IPS DF 6.9 (cell line): ENCODE measurements around the gene CFAP206.

Experiments used
- DNase-seq: peaks from one replicate; pipeline ENCODE4 v3.0.0-alpha.2; 2013; ENCODE audit warnings: low read depth, low spot score
- H3K27ac ChIP-seq: one replicate; pipeline ENCODE4 v1.5.1; 2013; ENCODE audit warnings: low read length, control low read depth
- H3K27me3 ChIP-seq: 2 replicates; pipeline ENCODE4 v1.6.1; 2013; ENCODE audit warnings: mild to moderate bottlenecking, low read length; ENCODE audit not compliant: control insufficient read depth, insufficient read depth
- H3K36me3 ChIP-seq: 2 replicates; pipeline ENCODE4 v1.6.1; 2013; ENCODE audit warnings: low read length; ENCODE audit not compliant: control insufficient read depth, insufficient read depth
- H3K4me1 ChIP-seq: 2 replicates; pipeline ENCODE4 v1.6.1; 2013; ENCODE audit warnings: low read length; ENCODE audit not compliant: control insufficient read depth, insufficient read depth
- H3K4me3 ChIP-seq: 2 replicates; pipeline ENCODE4 v1.5.1; 2013; ENCODE audit warnings: mild to moderate bottlenecking, low read length
- H3K9me3 ChIP-seq: 2 replicates; pipeline ENCODE4 v1.6.1; 2013; ENCODE audit warnings: low read length, inconsistent platforms; ENCODE audit not compliant: control insufficient read depth, insufficient read depth
- WGBS: extraction: QIAGEN DNeasy Blood & Tissue Kit; methylation state at CpG from one replicate; pipeline ENCODE4 v1.1.7; 2013; ENCODE audit warnings: mixed read lengths, missing lambda C conversion rate; ENCODE audit not compliant: insufficient read length, insufficient coverage; 5-methylcytosine and 5-hydroxymethylcytosine counted together

The CFAP206 gene, protein sequence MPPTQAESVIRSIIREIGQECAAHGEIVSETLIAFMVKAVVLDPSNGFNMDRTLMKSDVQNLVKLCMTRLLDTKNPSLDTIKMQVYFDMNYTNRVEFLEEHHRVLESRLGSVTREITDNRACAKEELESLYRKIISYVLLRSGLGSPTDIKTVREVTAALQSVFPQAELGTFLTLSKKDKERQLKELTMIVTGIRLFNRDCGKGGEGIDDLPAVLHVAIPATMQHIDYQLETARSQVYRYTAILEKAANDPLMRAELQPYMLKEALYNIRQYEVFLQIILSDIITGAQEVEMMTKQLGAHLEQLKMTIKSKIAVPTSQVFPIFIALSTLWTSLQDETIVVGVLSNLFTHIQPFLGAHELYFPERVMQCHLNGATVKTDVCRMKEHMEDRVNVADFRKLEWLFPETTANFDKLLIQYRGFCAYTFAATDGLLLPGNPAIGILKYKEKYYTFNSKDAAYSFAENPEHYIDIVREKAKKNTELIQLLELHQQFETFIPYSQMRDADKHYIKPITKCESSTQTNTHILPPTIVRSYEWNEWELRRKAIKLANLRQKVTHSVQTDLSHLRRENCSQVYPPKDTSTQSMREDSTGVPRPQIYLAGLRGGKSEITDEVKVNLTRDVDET

DNA sequence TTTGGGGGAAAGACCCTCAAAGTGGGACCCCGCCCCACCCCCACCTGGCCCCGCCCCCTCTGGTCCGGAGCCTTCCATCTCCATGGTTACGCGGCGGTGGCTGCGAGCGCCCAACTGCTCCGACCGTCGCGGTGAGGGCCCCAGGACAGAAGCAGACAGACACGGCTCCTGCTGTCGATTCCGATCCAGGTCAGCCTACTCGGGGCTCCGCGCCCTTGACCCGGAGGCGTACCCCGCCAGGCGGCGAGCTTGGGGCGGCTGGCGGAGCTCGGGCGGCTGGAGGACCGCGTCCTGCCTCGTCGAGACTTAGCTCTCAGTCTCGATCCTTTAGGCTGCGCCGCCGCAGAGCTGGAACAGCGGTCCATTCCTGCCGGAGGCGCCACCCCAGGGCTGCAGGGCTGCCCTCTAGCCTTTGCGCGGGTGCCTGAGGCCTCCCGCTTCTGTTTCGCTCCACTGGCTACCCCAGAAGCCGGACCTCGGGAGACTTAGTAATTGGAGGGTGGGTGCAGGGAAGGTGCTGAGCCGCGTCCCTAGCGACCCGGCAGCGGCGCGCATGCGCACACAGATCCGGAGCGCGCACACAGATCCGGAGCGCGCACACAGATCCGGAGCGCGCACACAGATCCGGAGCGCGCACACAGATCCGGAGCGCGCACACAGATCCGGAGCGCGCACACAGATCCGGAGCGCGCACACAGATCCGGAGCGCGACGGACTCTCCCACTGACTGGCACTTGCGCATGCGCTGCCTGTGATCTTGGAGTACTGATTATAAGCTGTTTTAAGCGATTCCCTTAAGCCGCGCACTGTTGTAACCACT lies at the start of gene CFAP206:
Gene CFAP206, plus strand, starts transcription at position 72 of the 820 bp plus-strand sequence. CDS start 1,868 bp downstream, outside the sequence.
- WGBS, result no CpG with 5 or more reads among the region's 82 CpGs
- Histone ChIP-seq H3K27ac (no peak within 1 kb of the TSS), H3K4me3 (peak within 1 kb of the TSS; percentile 98), H3K4me1 (no peaks in the 10 kb centered on the region), H3K9me3 (no peaks in the 10 kb centered on the region), H3K36me3 (no peaks in the 10 kb centered on the region), H3K27me3 (no peaks in the 10 kb centered on the region)
- no peak for DNase-seq

DNA sequence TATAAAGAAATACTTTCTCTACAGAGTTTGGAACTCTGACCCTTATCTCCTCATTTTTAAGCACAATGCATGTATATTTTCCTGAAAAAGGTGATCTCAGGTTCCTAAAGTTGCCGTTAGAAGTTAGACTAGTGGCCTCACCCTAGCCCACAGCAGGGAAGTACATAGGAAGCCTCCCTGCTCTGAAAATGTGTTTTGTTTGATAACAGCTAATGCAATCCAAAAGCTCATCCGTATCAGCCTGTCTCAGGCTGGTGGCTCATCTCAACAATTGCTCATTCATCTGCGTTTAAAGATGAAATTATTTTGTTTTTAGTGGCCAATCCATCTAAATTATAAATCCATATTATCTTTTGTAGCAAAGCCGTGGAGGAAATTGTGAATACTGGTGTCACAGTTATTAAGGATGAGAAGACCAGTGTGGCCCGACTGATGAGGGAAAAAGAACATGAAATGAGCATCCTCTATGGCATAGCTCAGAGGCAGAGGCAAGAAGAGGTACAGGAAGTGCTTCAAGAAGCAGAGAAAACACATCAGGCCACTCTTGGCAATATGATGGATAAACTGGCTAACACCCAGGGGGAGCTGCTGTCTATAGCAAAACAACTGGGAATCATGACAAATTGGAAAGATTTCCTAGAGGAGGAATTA lies 43.0 kb upstream of the CFAP206 start:
- Histone ChIP-seq H3K36me3 (no peaks in the 10 kb centered on the region), H3K27me3 (no peaks in the 10 kb centered on the region), H3K4me1 (no peaks in the 10 kb centered on the region), H3K27ac (no peak overlapping the region), H3K9me3 (peaks cover 3% of the 10 kb centered on the region), H3K4me3 (no peak overlapping the region)
- no CpG with 5 or more reads among the region's 5 CpGs for WGBS
- DNase-seq, result no peak

DNA sequence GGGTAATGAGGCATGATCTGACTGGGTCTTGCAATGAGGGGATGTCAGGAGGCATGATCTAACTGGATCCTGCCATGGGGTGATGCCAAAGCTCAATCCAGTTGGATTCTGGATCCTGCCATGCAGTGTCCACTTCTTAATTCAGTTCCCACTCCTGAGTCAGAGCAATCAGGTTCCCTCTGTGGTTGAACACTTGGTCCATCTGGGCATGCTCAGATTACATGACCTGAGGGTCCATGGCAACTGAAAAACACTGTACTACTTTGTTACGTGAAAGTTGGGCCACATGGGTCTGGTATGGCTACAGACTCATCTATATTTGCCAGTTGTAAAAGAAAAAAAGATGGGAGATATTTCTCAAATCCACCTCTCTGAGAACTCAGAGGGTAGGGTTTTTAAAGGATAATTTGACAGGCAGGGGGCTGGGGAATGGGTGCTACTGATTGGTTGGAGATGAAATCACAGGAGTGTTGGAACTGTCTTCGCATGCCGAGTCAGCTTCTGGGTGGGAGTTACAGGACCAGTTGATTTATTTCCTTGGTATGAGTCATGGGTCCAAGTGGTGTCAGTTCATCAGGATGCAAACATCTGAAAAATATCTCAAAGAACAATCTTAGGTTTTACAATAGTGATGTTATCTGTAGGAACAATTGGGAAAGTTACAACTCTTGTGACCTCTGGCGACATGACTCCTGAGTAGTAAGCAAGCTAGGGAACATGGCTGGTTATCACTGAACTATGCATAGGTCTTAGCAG lies 41.5 kb upstream of the CFAP206 start:
- Histone ChIP-seq H3K36me3 (no peaks in the 10 kb centered on the region), H3K4me3 (no peak overlapping the region), H3K9me3 (peaks cover 3% of the 10 kb centered on the region), H3K27ac (no peak overlapping the region), H3K27me3 (no peaks in the 10 kb centered on the region), H3K4me1 (no peaks in the 10 kb centered on the region)
- WGBS, result no CpG with 5 or more reads among the region's 4 CpGs
- no peak for DNase-seq

DNA sequence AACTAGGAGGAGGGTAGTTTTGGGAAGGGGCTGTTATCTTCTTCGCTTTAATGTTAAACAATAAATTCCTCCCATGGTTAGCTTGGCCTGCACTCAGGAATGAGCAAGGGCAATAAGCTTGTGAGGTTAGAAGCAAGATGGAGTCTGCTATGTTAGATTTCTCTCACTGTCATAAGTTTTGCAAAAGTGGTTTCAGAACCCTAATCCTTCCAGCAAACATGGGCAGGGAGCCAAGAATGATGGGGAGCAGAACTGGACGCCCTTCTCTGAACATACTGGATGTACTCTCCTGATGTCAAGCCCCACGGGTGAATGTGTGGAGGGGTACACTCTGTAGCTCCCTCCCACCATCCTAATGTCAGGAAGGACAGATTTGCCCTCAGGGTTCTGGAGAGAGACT lies 40.9 kb upstream of the CFAP206 start:
- H3K4me3 ChIP-seq, result no peak overlapping the region
- peaks cover 3% of the 10 kb centered on the region for H3K9me3 ChIP-seq
- no peaks in the 10 kb centered on the region for H3K4me1 ChIP-seq
- no peak overlapping the region for H3K27ac ChIP-seq
- H3K36me3 ChIP-seq, result no peaks in the 10 kb centered on the region
- no peak for DNase-seq
- WGBS, result no CpG with 5 or more reads among the region's 3 CpGs
- H3K27me3 ChIP-seq, result no peaks in the 10 kb centered on the region

DNA sequence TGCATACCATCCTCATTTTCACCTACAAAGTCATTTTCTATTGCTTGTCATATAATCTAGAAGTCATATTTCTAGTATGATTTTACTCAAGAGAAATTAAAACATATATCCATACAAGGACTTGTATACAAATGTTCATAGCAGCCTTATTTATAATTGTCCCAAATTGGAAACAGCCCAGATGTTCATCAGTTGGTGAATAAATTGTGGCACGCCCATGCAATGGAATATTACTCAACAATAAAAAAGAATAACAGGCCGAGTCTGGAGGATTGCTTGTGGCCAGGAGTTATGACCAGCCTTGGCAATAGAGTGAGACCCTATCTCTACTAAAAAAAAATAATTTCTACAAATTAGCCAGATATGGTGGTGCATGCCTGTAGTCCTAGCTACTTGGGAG lies 34.4 kb upstream of the CFAP206 start:
- no peak for DNase-seq
- no peak overlapping the region for H3K4me3 ChIP-seq
- no peaks in the 10 kb centered on the region for H3K4me1 ChIP-seq
- H3K9me3 ChIP-seq, result peaks cover 1% of the 10 kb centered on the region
- no peaks in the 10 kb centered on the region for H3K27me3 ChIP-seq
- no CpG with 5 or more reads among the region's 2 CpGs for WGBS
- no peaks in the 10 kb centered on the region for H3K36me3 ChIP-seq
- H3K27ac ChIP-seq, result no peak overlapping the region

DNA sequence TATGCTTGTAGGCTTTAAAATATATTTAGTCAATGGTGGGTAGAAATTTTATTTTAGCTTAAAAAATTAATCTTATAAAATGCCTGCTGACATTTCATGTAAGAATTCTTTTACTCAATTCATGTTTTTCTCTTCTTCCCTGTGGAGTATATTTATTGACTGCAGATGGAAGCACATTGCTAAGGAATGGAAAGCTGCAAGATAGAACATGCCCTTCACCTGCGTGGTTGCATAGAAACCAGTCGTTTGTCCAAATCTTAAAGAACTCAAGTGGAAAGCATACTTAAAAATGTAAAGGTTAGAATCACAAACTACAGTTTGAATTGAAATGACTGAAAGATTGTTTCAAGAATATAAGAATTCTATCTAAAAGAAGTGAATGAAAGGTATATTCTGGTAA lies 32.5 kb upstream of the CFAP206 start:
- H3K9me3 ChIP-seq, result no peaks in the 10 kb centered on the region
- H3K27ac ChIP-seq, result no peak overlapping the region
- no peaks in the 10 kb centered on the region for H3K4me1 ChIP-seq
- no CpG with 5 or more reads among the region's 2 CpGs for WGBS
- H3K27me3 ChIP-seq, result no peaks in the 10 kb centered on the region
- H3K36me3 ChIP-seq, result no peaks in the 10 kb centered on the region
- DNase-seq, result no peak
- no peak overlapping the region for H3K4me3 ChIP-seq

DNA sequence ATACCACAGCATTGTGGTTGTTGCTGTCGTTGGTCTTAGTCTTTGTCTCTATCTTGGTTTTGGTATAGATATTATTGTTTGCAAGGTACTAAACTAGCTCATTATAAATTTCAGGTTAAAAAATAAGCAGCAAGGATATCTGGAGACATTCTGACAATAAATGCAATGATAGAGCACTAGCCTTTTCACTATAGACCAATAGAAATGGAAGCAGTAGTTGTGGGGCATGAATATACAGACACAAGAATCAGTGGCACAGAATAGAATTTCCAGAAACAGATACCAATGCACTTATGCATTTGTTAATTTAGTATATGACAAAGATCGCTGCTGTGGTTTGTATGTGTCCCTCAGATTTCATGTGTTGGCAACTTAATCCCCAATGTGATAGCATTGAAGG lies 31.1 kb upstream of the CFAP206 start:
- Histone ChIP-seq H3K36me3 (no peaks in the 10 kb centered on the region), H3K27me3 (no peaks in the 10 kb centered on the region), H3K27ac (no peak overlapping the region), H3K4me3 (no peak overlapping the region), H3K4me1 (no peaks in the 10 kb centered on the region), H3K9me3 (no peaks in the 10 kb centered on the region)
- WGBS, result no CpG with 5 or more reads among the region's 2 CpGs
- DNase-seq, result no peak

DNA sequence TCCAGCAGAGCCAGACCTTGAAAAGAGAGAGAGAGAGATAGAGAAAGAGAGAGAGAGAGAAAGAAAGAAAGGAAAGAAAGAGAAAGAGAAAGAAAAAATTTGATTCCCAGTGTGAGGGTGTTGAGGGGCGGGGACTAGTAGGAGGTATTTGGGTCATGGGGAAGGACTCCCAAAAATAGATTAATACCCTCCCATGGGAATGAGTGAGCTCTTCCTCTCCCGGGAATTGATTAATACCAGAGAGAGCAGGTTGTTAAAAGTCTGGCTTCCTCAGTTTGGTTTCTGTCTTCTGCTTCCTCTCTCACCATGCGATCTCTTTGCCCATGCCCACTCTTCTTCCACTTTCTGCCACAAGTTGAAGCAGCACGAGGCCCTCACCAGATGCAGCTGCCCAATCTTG lies 28.8 kb upstream of the CFAP206 start:
- no peak overlapping the region for H3K4me3 ChIP-seq
- no peaks in the 10 kb centered on the region for H3K9me3 ChIP-seq
- H3K27me3 ChIP-seq, result no peaks in the 10 kb centered on the region
- no CpG with 5 or more reads among the region's 4 CpGs for WGBS
- H3K4me1 ChIP-seq, result no peaks in the 10 kb centered on the region
- H3K27ac ChIP-seq, result no peak overlapping the region
- H3K36me3 ChIP-seq, result no peaks in the 10 kb centered on the region
- DNase-seq, result no peak

DNA sequence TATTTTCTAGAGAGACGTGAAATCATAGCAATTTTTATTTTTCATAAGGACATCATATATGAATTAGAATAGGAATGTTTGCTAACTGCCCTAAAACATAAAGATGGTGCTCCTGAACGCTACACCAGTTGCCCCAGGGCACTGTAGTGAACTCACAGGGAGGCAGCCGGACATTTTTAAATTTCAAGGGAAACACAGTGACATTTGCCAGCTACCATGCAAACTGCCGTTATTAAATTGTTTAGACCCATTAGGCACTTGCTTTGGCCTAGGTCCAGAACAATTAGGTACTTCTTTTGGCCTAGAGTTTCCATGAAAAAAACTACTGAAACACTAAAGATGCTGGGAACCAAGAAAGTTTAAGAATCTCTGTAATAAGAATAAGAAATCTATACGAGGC lies 24.9 kb upstream of the CFAP206 start:
- Histone ChIP-seq H3K4me3 (no peak overlapping the region), H3K4me1 (no peaks in the 10 kb centered on the region), H3K27me3 (no peaks in the 10 kb centered on the region), H3K9me3 (no peaks in the 10 kb centered on the region), H3K36me3 (no peaks in the 10 kb centered on the region), H3K27ac (no peak overlapping the region)
- no CpG with 5 or more reads among the region's 5 CpGs for WGBS
- DNase-seq, result no peak
